Measurements from ENCODE around the gene KRTAP10-2.

Gene KRTAP10-2

GRCh38 chr21:44516342-44516741 lies 35.0 kb downstream of the KRTAP10-2 start:
- DNase-seq (ENCODE audit: low spot score) (peak; percentile 49), ATAC-seq (ENCODE audit: low read depth) (no peak)
- H3K9me3 ChIP-seq (ENCODE audit: severe bottlenecking): no peaks in the 10 kb centered on the region
- H3K27ac ChIP-seq (ENCODE audit: poor library complexity, severe bottlenecking): no peak overlapping the region
- H3K27me3 ChIP-seq (ENCODE audit: insufficient read depth, poor library complexity, severe bottlenecking): no peaks in the 10 kb centered on the region
- no peaks in the 10 kb centered on the region for H3K36me3 ChIP-seq (ENCODE audit: low read depth)
- no peak overlapping the region for H3K4me3 ChIP-seq (ENCODE audit: severe bottlenecking)
- TF ChIP-seq CTCF (IDR thresholded peaks at IDR 0.05; ENCODE audit: poor library complexity, severe bottlenecking): no peak
- no peaks in the 10 kb centered on the region for H3K4me1 ChIP-seq (ENCODE audit: insufficient read depth, poor library complexity, severe bottlenecking)

- ATAC-seq (ENCODE audit: low read depth) (no peak), DNase-seq (ENCODE audit: low spot score) (peak; percentile 49)
- TF ChIP-seq CTCF (IDR thresholded peaks at IDR 0.05; ENCODE audit: poor library complexity, severe bottlenecking): no peak
- Histone ChIP-seq H3K27ac (ENCODE audit: poor library complexity, severe bottlenecking) (no peak overlapping the region), H3K36me3 (ENCODE audit: low read depth) (no peaks in the 10 kb centered on the region), H3K9me3 (ENCODE audit: severe bottlenecking) (no peaks in the 10 kb centered on the region), H3K4me3 (ENCODE audit: severe bottlenecking) (no peak overlapping the region), H3K27me3 (ENCODE audit: insufficient read depth, poor library complexity, severe bottlenecking) (no peaks in the 10 kb centered on the region), H3K4me1 (ENCODE audit: insufficient read depth, poor library complexity, severe bottlenecking) (no peaks in the 10 kb centered on the region)
Measured at GRCh38 chr21:44515359-44516165, 35.7 kb downstream of the KRTAP10-2 start.

GRCh38 chr21:44514746-44515358 lies 36.5 kb downstream of the KRTAP10-2 start:
- Histone ChIP-seq H3K4me1 (ENCODE audit: insufficient read depth, poor library complexity, severe bottlenecking) (no peaks in the 10 kb centered on the region), H3K36me3 (ENCODE audit: low read depth) (no peaks in the 10 kb centered on the region), H3K4me3 (ENCODE audit: severe bottlenecking) (no peak overlapping the region), H3K27me3 (ENCODE audit: insufficient read depth, poor library complexity, severe bottlenecking) (no peaks in the 10 kb centered on the region), H3K9me3 (ENCODE audit: severe bottlenecking) (no peaks in the 10 kb centered on the region), H3K27ac (ENCODE audit: poor library complexity, severe bottlenecking) (no peak overlapping the region)
- TF ChIP-seq CTCF (IDR thresholded peaks at IDR 0.05; ENCODE audit: poor library complexity, severe bottlenecking): no peak
- no peak for ATAC-seq (ENCODE audit: low read depth)
- DNase-seq (ENCODE audit: low spot score): no peak

- Histone ChIP-seq H3K9me3 (ENCODE audit: severe bottlenecking) (no peaks in the 10 kb centered on the region), H3K36me3 (ENCODE audit: low read depth) (no peaks in the 10 kb centered on the region), H3K27me3 (ENCODE audit: insufficient read depth, poor library complexity, severe bottlenecking) (no peaks in the 10 kb centered on the region), H3K27ac (ENCODE audit: poor library complexity, severe bottlenecking) (no peak overlapping the region), H3K4me1 (ENCODE audit: insufficient read depth, poor library complexity, severe bottlenecking) (no peaks in the 10 kb centered on the region), H3K4me3 (ENCODE audit: severe bottlenecking) (no peak overlapping the region)
- ATAC-seq (ENCODE audit: low read depth) (no peak), DNase-seq (ENCODE audit: low spot score) (no peak)
- TF ChIP-seq CTCF (IDR thresholded peaks at IDR 0.05; ENCODE audit: poor library complexity, severe bottlenecking): no peak
Measured at GRCh38 chr21:44514218-44514520, 37.1 kb downstream of the KRTAP10-2 start.

All from RWPE2 (cell line).